Gastroesophageal sphincter (tissue), 3 donors: ENCODE data around the gene SLMAP.

Experiments used
- POLR2A ChIP-seq, 2 donors: fragments of 450-650 bp; IDR thresholded peaks; one replicate each; pipeline ENCODE4 v1.6.1; 2017; ENCODE audit warnings: antibody characterized with exemption in 2 of 2, mild to moderate bottlenecking in 2 of 2, moderate library complexity in 1 of 2
- TF ChIP-seq, protein P1 (sequence below), 4 experiments: fragments of 200-600 bp in 2 of 4; fragments of 450-650 bp in 2 of 4; sonication (generic) in 1 of 4; IDR thresholded peaks; one replicate each; pipeline ENCODE4 v1.5.1; 2017 to 2019; ENCODE audit warnings: antibody characterized with exemption in 4 of 4, mild to moderate bottlenecking in 2 of 4, moderate library complexity in 2 of 4

DNA sequence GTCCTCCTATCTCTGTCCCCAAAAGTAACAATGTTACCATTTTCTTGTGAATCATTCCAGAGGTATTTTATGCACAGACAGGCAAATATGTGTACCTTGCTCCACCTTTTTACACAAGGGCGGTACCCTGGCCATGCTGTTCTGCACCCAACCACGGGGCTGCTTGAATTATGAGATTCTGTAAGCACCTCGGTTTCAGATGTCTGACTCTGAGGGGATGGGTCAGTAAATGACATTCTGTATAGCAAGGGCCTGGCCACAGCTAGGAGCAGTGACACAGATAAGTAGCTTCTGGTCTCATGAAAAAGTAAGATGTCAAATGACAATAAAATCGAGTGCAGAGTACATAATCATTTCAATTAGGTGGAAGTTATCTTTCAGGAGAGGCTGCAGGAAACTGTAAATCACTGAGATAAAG, 221.7 kb downstream of the SLMAP start:
- no peak for TF ChIP-seq POLR2A (IDR thresholded peaks at IDR 0.05)
- TF ChIP-seq, protein P1, sequence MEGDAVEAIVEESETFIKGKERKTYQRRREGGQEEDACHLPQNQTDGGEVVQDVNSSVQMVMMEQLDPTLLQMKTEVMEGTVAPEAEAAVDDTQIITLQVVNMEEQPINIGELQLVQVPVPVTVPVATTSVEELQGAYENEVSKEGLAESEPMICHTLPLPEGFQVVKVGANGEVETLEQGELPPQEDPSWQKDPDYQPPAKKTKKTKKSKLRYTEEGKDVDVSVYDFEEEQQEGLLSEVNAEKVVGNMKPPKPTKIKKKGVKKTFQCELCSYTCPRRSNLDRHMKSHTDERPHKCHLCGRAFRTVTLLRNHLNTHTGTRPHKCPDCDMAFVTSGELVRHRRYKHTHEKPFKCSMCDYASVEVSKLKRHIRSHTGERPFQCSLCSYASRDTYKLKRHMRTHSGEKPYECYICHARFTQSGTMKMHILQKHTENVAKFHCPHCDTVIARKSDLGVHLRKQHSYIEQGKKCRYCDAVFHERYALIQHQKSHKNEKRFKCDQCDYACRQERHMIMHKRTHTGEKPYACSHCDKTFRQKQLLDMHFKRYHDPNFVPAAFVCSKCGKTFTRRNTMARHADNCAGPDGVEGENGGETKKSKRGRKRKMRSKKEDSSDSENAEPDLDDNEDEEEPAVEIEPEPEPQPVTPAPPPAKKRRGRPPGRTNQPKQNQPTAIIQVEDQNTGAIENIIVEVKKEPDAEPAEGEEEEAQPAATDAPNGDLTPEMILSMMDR (IDR thresholded peaks at IDR 0.05), result no peak
